Measurements from ENCODE around the gene STOX2.

DNA sequence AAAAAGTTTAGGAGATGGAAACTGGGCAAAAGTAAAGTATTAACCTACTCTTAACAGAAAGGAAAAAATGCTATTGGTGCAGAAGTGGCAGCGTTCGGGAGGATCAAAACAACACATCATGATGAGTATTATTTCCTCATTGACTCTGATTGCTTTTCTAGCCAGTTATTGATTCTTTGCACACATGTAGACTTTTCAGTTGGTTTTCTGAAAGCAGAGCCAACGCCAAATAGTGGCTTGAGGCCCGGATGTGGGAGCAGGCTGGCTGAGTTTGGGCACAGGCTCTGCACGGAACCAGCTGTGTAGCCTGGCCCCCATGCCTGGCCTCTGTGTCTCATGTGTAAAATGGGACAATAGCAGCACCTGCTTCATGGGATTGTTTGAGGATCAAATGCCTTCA lies 21.8 kb downstream of the STOX2 start:
- TF ChIP-seq, protein P1, sequence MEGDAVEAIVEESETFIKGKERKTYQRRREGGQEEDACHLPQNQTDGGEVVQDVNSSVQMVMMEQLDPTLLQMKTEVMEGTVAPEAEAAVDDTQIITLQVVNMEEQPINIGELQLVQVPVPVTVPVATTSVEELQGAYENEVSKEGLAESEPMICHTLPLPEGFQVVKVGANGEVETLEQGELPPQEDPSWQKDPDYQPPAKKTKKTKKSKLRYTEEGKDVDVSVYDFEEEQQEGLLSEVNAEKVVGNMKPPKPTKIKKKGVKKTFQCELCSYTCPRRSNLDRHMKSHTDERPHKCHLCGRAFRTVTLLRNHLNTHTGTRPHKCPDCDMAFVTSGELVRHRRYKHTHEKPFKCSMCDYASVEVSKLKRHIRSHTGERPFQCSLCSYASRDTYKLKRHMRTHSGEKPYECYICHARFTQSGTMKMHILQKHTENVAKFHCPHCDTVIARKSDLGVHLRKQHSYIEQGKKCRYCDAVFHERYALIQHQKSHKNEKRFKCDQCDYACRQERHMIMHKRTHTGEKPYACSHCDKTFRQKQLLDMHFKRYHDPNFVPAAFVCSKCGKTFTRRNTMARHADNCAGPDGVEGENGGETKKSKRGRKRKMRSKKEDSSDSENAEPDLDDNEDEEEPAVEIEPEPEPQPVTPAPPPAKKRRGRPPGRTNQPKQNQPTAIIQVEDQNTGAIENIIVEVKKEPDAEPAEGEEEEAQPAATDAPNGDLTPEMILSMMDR (IDR thresholded peaks at IDR 0.05; ENCODE audit: low read length): no peak
- TF ChIP-seq EZH2 (IDR thresholded peaks at IDR 0.05; ENCODE audit: borderline replicate concordance, low read length): no peak

All from OCI-LY1 (cell line).